CD14-positive monocyte (primary cell): ENCODE data around the gene OR6F1. TPM values are rescaled to one million over a fixed set of nuclear protein-coding genes. Genes with fewer than 3 reads are reported as not detected.

Source experiments
- DNase-seq, 3 donors: peaks; one replicate each; pipeline ENCODE4 v3.0.0-alpha.2; 2011 to 2022
- H2AFZ ChIP-seq: 2 replicates; pipeline ENCODE4 v1.6.0; 2012; ENCODE audit warnings: mild to moderate bottlenecking, low read depth, low read length, inconsistent platforms; ENCODE audit not compliant: insufficient read depth, poor library complexity, severe bottlenecking
- H3K27ac ChIP-seq, 2 donors: 1 replicate in 1 of 2; 2 replicates in 1 of 2; pipeline ENCODE4 v1.5.1; 2012 to 2013; ENCODE audit warnings: low read length in 2 of 2, control low read depth in 1 of 2, inconsistent platforms in 1 of 2, low read depth in 1 of 2, mild to moderate bottlenecking in 1 of 2
- H3K27me3 ChIP-seq, 2 donors: one replicate each; pipeline versions ENCODE4 v1.6.0 to v1.6.1; 2011 to 2013; ENCODE audit warnings: low read length in 2 of 2; ENCODE audit not compliant: control insufficient read depth in 2 of 2, insufficient read depth in 2 of 2
- H3K36me3 ChIP-seq, 2 donors: replicated peaks in 1 of 2; 1 replicate in 1 of 2; 2 replicates in 1 of 2; pipeline versions ENCODE4 v1.5.1 to v1.6.1; 2012 to 2013; ENCODE audit warnings: low read length in 2 of 2, control low read depth in 1 of 2, inconsistent platforms in 1 of 2, mild to moderate bottlenecking in 1 of 2; ENCODE audit not compliant: insufficient read depth in 2 of 2, control insufficient read depth in 1 of 2
- H3K4me1 ChIP-seq, 2 donors: 1 replicate in 1 of 2; 2 replicates in 1 of 2; pipeline versions ENCODE4 v1.5.1 to v1.6.1; 2012 to 2013; ENCODE audit warnings: low read length in 2 of 2, control low read depth in 1 of 2, inconsistent platforms in 1 of 2, mild to moderate bottlenecking in 1 of 2, moderate library complexity in 1 of 2; ENCODE audit not compliant: insufficient read depth in 2 of 2, control insufficient read depth in 1 of 2
- H3K4me2 ChIP-seq: replicated peaks from 2 replicates; pipeline ENCODE3; 2012; ENCODE audit warnings: low read length, moderate library complexity, mild to moderate bottlenecking; ENCODE audit not compliant: poor library complexity, severe bottlenecking; ENCODE audit errors: extremely low read depth
- H3K4me3 ChIP-seq, 3 experiments: fragments of 200-600 bp in 1 of 3; sonication (generic) in 1 of 3; replicated peaks in 1 of 3; 1 replicate in 2 of 3; 2 replicates in 1 of 3; pipeline ENCODE4 v1.5.1; 2011 to 2013; ENCODE audit warnings: low read length in 3 of 3, mild to moderate bottlenecking in 3 of 3, control low read depth in 2 of 3, low read depth in 2 of 3, inconsistent platforms in 1 of 3, moderate library complexity in 1 of 3
- H3K79me2 ChIP-seq: 2 replicates; pipeline ENCODE4 v1.6.0; 2012; ENCODE audit warnings: mild to moderate bottlenecking, control low read depth, inconsistent platforms, low read length, moderate library complexity; ENCODE audit not compliant: insufficient read depth
- H3K9ac ChIP-seq: 2 replicates; pipeline ENCODE4 v1.6.0; 2017; ENCODE audit warnings: low read length, mild to moderate bottlenecking; ENCODE audit not compliant: insufficient read depth, poor library complexity, severe bottlenecking
- H3K9me3 ChIP-seq, 2 donors: replicated peaks in 1 of 2; 1 replicate in 1 of 2; 2 replicates in 1 of 2; pipeline versions ENCODE4 v1.5.1 to v1.6.1; 2012 to 2013; ENCODE audit warnings: low read length in 2 of 2, control low read depth in 1 of 2; ENCODE audit not compliant: control insufficient read depth in 1 of 2, insufficient read depth in 1 of 2
- H4K20me1 ChIP-seq: 2 replicates; pipeline ENCODE4 v1.6.0; 2012; ENCODE audit warnings: mild to moderate bottlenecking, low read length, control low read depth, moderate library complexity; ENCODE audit not compliant: insufficient read depth
- H3K27ac Mint-ChIP-seq, 7 donors: one replicate each; pipeline ENCODE4 v1.8.0; 2020; ENCODE audit warnings: mild to moderate bottlenecking in 7 of 7, mixed read lengths in 7 of 7, moderate library complexity in 6 of 7, inconsistent platforms in 2 of 7
- H3K27me3 Mint-ChIP-seq, 3 donors: one replicate each; pipeline ENCODE4 v1.8.0; 2021 to 2022; ENCODE audit warnings: low read depth in 3 of 3, mild to moderate bottlenecking in 3 of 3, mixed read lengths in 3 of 3, moderate library complexity in 3 of 3, inconsistent platforms in 1 of 3
- H3K36me3 Mint-ChIP-seq, 2 donors: one replicate each; pipeline ENCODE4 v1.8.0; 2020; ENCODE audit warnings: mixed read lengths in 2 of 2, inconsistent platforms in 1 of 2, mild to moderate bottlenecking in 1 of 2
- H3K4me1 Mint-ChIP-seq: one replicate; pipeline ENCODE4 v1.8.0; 2020; ENCODE audit warnings: mild to moderate bottlenecking, mixed read lengths
- H3K4me3 Mint-ChIP-seq, 2 donors: one replicate each; pipeline ENCODE4 v1.8.0; 2020; ENCODE audit warnings: mild to moderate bottlenecking in 2 of 2, mixed read lengths in 2 of 2, moderate library complexity in 1 of 2
- H3K9me3 Mint-ChIP-seq, 7 donors: one replicate each; pipeline ENCODE4 v1.8.0; 2020 to 2022; ENCODE audit warnings: mixed read lengths in 7 of 7, mild to moderate bottlenecking in 6 of 7, moderate library complexity in 6 of 7, inconsistent platforms in 2 of 7
- WGBS: methylation state at CpG from one replicate; pipeline ENCODE4 v1.1.5; 2013; ENCODE audit warnings: missing lambda C conversion rate; ENCODE audit not compliant: insufficient coverage; 5-methylcytosine and 5-hydroxymethylcytosine counted together
- intact Hi-C, 2 donors: fragments of 100-400 bp; cut with micrococcal nuclease; formaldehyde crosslinking; loops; one replicate each; pipeline versions ENCODE4 v1.15.0 to v1.15.1; 2023
- polyA plus RNA-seq, 3 donors: library from polyadenylated mRNA; depleted of rRNA in 1 of 3; unstranded in 2 of 3; stranded (reverse) in 1 of 3; fragments of 300-500 nt in 2 of 3; fragments of >200 nt in 1 of 3; fragmentation: Illumina TruSeq in 2 of 3; gene quantifications; 1 replicate in 2 of 3; 2 replicates in 1 of 3; pipeline ENCODE4 v1.2.3, GENCODE V29; 2012 to 2021
- TF ChIP-seq, protein P1 (sequence below): fragments of 200-600 bp; IDR thresholded peaks from one replicate; pipeline ENCODE4 v1.8.0; 2022; ENCODE audit warnings: antibody characterized with exemption, mild to moderate bottlenecking

The OR6F1 gene
- polyA plus RNA-seq, 3 donors: not detected

DNA sequence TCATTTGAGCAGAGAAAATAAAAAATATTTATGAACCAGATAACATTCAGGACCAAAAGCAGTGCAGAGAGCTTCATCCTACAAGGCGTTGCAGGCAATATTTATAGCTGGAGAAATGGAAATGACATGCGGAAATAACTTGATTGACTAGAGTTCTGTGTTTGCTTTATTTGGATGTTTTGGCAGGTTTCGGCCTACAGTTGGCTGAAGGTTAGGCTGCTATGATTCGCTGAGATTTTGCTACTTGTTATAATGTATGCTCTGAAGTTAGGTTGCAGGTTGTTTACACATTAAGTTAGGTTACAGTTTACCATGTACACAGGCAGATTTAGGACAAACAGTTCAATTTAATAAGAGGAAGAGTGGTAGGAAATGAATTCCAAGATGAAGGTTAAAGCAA is 36.3 kb downstream of the OR6F1 start:
- no peaks in the 10 kb centered on the region for H4K20me1 ChIP-seq
- H3K27ac ChIP-seq: no peak overlapping the region
- no peaks in the 10 kb centered on the region for H3K9me3 ChIP-seq
- TF ChIP-seq, protein P1, sequence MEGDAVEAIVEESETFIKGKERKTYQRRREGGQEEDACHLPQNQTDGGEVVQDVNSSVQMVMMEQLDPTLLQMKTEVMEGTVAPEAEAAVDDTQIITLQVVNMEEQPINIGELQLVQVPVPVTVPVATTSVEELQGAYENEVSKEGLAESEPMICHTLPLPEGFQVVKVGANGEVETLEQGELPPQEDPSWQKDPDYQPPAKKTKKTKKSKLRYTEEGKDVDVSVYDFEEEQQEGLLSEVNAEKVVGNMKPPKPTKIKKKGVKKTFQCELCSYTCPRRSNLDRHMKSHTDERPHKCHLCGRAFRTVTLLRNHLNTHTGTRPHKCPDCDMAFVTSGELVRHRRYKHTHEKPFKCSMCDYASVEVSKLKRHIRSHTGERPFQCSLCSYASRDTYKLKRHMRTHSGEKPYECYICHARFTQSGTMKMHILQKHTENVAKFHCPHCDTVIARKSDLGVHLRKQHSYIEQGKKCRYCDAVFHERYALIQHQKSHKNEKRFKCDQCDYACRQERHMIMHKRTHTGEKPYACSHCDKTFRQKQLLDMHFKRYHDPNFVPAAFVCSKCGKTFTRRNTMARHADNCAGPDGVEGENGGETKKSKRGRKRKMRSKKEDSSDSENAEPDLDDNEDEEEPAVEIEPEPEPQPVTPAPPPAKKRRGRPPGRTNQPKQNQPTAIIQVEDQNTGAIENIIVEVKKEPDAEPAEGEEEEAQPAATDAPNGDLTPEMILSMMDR: no peak
- Mint-ChIP-seq H3K4me1 (no peaks in the 10 kb centered on the region), H3K27me3 (peaks cover 0 to 2% (median 0%) of the 10 kb centered on the region in 3 donors), H3K4me3 (no peak overlapping the region), H3K27ac (no peak overlapping the region), H3K36me3 (no peaks in the 10 kb centered on the region), H3K9me3 (no peaks in the 10 kb centered on the region)
- no peaks in the 10 kb centered on the region for H3K36me3 ChIP-seq
- no peak overlapping the region for H2AFZ ChIP-seq
- intact Hi-C loops: no loop called here
- no peak overlapping the region for H3K4me2 ChIP-seq
- H3K4me3 ChIP-seq: no peak overlapping the region
- no peaks in the 10 kb centered on the region for H3K4me1 ChIP-seq
- DNase-seq: no peak
- no peaks in the 10 kb centered on the region for H3K79me2 ChIP-seq
- H3K9ac ChIP-seq: no peak overlapping the region
- no peaks in the 10 kb centered on the region for H3K27me3 ChIP-seq
- WGBS: 89% methylated on average over 4 of the region's 4 CpGs

DNA sequence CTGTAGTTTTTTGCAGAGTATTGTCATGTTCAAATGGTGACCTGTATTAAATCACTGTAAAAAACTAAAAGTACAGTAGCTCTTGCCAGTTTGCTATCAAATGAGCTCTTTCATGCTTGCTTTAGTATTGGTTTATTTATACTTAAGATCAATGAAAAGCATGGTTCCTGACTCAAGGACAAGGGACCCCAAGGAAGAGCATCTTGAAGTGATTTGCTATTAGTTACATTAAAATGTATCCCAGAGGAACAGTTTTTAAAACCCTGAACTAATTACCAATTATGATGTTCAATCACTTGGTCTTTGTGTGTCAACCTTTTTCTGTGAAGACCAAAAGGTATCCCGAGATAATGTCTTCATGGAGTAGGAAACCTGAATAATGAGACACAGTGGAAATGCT is 36.8 kb downstream of the OR6F1 start, which contains the start of gene OR13G1:
Gene OR13G1, minus strand, starts transcription at position 101 of the 400 bp plus-strand sequence. CDS start 6,698 bp downstream, outside the sequence.
- H3K4me1 Mint-ChIP-seq: no peaks in the 10 kb centered on the region
- Histone ChIP-seq H3K79me2 (no peaks in the 10 kb centered on the region), H3K36me3 (no peaks in the 10 kb centered on the region), H3K4me2 (no peak within 1 kb of the TSS), H3K27me3 (no peaks in the 10 kb centered on the region), H4K20me1 (no peaks in the 10 kb centered on the region), H3K27ac (no peak within 1 kb of the TSS), H3K9ac (no peak within 1 kb of the TSS), H2AFZ (no peak within 1 kb of the TSS), H3K4me1 (no peaks in the 10 kb centered on the region), H3K4me3 (no peak within 1 kb of the TSS), H3K9me3 (no peaks in the 10 kb centered on the region)
- no peaks in the 10 kb centered on the region for H3K9me3 Mint-ChIP-seq
- TF ChIP-seq, protein P1: no peak
- no peak within 1 kb of the TSS for H3K27ac Mint-ChIP-seq
- no peaks in the 10 kb centered on the region for H3K36me3 Mint-ChIP-seq
- H3K27me3 Mint-ChIP-seq: peaks cover 0 to 2% (median 0%) of the 10 kb centered on the region in 3 donors
- WGBS: 100% methylated on average over 1 of the region's 1 CpG
- no peak within 1 kb of the TSS for H3K4me3 Mint-ChIP-seq
- no peak for DNase-seq
- intact Hi-C loops: no loop called here
